NCI-H524 (cell line): ENCODE measurements around the gene SLC12A8.
"Not testable (repeated sequence)": the region's sequence is repeated elsewhere in the genome, so short reads cannot be mapped to it uniquely, and the experiment has no call there.

Source experiments
- DNase-seq, 2 experiments: peaks; one replicate each; lab custom pipeline; 2025; lab: John Stamatoyannopoulos, UW

The SLC12A8 gene

GRCh38 chr3:125112981-125113380 is 99.6 kb downstream of the SLC12A8 start:
- no peak for DNase-seq

DNA sequence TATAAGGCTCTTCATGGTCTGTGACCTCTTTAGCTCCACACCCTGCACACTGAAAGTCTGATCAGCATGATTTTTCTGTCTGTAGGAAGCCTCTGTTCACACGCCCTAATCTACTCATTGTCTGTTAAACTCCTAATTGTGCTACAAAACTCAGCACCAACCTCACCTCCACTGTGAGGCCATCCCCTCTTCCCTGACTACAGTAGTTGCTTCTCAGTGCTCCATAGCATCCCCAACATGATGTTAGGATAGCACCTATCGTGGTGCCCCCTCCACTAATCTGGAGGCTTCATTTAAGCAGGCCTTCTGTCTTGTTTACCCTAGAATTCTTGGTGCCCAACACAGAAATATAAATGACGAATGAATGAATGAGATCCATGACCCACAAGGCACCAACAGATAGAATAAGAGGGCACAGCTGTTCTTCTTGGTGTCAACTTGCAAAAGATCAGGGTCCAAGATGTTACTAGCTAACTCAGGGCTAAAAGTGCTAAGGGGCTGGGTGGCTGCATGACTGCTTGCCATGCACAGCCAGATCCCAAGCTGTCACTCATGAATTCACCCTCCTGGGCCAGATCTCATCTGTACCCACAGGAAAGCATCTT is 101.6 kb downstream of the SLC12A8 start:
- no peak for DNase-seq

DNA sequence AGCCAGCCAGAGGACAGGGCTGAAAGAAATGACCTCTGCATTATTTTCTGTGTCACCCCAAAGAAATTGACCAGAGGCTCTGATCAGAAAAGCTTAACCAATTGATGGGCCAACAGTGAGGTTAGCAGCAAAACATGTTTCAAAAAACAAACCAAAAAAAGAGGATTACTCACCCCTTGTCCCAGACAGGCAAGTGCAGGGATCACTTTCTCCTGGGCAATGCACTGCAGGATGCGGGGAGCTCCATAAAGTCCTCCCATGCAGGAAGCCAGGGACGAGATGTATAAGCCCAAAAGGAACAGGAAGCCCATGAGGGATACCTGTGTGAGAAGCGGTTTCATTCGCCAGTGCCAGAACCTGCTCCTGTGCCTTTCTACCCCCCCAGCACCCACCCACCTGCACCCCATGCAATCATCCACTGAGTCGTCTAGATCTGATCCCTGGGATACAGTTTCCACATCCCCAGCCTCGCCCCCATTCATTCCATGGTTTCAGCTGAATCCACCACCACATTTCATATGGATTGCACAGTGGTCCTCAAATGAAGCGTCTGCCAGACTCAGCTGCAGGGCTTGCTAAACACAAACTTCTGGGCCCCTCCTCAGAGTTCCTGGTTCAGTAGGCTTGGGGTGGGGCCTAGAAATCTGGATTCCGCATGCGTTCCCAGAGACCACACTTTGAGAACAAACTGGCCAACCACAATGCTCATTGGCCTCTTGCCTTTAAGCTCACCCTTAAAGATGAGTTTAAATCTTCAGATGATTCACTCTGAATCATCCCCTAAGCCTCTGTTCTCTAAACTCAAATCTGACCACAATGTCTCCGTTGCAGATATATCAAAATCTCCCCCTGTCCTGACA is 102.3 kb downstream of the SLC12A8 start:
- no peak for DNase-seq

- no peak for DNase-seq
These were observed 103.0 kb downstream of the SLC12A8 start for GRCh38 chr3:125109536-125109925.

DNA sequence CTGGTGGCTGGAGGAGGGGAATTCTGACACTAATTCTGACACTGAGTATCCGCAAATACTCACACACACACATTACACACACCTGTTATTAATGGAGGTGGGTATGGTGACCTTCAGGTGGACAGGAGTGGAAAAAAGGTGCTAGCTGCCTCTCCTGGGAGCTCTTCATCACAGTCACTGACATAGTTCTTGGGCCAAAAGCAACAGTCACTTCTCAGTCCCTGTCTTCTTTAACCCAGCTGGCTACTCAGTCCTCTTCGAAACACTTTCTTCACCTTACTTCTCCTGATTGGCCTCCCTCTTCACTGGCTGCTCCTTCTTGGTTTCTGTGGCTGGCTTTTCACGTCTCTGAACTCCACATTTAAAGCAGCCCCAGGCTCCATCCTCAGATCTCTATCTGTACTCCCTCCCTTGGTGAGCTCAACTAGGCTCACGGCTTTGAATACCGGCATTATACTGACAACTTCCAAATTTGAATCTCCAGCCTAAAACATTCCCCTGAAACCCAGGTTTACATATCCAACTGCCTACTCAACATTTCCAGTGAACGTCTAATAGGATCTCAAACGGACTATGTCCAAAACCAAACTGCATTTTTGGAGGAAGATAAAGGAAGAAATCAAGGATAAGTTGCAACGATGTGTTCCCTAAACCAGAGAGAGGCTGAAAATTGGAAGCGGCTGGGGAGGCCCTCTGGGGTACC is 103.6 kb downstream of the SLC12A8 start:
- no peak for DNase-seq

DNA sequence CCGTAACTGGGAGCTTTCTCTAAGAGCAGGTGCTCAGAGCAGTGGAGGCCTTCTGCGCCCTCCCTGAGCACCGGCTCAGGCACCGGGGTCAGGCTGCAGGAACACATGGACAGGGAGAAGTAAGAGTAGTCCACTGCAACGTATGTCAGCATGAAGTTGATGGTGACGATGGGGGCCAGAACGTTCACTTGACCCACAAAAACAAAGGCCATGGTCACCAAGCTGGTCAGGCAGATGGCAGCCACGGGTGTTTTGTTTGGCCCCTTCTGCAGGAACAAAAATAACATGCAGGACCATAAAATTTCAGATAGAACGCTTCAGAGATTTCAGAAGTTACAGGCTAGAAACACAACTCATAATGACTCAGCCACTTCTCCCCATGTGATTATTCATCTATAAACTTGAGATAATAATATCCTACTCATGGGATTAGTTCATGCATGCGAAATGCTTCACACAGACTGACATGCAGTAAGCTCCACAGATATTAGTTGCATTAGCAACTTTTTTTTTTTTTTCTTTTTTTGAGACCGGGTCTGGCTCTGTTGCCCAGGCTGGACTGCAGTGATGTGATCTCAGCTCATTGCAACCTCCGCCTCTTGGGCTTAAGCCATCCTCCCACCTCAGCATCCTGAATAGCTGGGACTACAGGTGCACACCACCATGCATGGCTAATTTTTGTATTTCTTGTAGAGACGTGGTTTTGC is 104.5 kb downstream of the SLC12A8 start:
- DNase-seq, result no peak

DNA sequence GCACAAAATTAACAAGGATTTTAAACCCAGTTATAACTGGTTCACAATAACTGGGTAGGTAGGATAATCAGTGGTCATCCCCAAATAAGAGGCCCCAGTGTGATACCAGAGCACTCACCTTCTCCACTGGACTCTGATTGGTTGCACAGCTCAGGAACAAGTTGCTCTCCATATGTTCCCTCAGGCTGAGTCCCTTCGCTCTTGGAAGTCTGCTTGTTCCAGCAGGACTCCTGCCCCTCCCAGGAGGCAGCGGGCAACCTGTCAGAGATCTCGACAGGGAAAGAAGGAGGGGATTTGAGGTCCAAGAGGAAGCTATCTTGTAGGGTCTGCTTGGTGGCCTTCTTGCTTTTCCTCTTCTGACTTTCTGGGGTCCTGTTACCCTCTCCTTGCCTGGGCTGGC is 105.2 kb downstream of the SLC12A8 start:
- DNase-seq, result peak in 1 of 2 experiments; percentile 37

DNA sequence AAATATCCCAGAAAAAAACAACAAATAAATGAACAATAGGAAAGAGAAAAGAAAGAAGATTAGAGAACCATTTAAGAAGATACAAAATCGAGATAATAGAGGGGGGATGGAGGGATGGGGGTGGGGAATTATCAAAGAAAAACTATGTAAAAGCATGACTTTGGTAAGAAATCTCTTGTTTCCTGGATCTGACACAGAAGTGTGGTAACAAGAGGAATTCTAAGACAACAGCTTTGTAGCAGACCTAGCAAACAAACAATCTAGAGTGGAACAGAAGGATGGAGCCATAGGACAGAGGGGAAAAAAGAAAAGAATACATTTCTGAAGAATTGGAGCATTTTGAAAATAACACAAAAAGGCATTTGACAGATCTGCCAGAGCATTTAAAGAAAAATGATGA is 107.4 kb downstream of the SLC12A8 start:
- no peak for DNase-seq

GRCh38 chr3:125104639-125105038 is 107.9 kb downstream of the SLC12A8 start:
- DNase-seq, result no peak

DNA sequence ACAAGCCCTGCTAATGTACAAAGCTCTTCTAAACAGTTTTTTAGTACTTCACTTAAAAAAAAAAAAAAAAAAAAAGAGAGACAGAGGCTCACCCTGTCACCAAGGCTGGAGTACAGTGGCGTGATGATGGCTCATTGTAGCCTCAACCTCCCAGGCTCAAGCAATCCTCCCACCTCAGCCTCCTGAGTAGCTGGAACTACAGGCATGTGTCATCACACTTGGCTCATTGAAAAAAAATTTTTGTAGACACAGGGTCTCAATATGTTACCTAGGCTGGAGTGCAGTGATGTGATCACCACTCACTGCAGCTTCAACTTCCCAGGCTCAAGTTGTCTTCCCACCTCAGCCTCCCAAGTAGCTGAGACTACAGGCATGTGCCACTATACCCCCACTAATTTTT is 109.1 kb downstream of the SLC12A8 start:
- no peak for DNase-seq

DNA sequence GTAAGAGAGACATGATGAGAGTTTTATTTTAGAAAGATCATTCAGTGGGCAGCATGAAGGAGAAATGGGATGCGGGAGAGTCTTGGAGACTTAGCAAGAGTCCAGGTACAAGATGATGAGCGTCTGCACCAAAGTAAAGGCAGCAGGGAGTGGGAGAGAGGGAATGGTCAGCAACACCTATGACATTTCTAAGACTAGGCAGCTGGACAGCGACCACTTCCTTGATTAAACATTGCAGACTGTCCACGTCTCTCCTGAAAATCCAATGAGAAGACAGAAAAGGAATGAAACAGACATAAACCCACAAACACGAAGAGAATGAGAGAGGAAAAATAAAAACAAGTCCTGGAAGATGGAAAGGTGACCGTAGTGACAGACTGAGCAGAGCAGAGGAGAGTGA is 110.1 kb downstream of the SLC12A8 start:
- DNase-seq, result no peak

DNA sequence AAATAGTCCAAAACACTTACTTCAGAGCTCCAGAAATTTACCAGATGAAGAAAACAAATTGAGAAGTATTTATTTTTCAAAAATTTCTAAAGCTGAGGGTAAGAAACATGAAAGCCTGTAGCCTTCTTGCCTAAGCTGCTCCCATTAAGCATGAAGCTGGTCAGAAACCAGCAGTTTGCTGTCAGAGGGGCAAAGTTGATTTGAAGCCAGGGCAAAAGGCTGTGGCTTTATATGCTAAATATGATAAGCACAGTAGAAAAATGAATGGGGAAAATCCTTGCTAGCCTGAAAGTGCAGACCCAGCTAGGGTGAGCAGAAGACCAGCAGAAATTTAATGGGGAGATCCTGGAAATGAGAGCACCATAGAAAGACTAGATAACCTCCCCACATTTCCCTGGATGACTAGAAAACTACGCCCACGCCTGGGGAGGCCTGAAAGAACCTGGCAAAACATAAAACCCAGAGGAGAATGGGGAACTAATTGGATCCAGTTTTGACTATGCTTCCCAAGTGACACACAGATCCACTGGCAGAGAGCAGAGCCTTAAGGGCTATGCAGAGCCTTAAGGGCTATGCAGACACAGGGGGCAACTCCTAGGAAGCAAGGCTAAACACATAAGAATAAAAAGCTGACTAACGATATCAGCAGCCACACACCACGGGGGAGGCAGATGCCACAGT is 113.8 kb downstream of the SLC12A8 start:
- no peak for DNase-seq

DNA sequence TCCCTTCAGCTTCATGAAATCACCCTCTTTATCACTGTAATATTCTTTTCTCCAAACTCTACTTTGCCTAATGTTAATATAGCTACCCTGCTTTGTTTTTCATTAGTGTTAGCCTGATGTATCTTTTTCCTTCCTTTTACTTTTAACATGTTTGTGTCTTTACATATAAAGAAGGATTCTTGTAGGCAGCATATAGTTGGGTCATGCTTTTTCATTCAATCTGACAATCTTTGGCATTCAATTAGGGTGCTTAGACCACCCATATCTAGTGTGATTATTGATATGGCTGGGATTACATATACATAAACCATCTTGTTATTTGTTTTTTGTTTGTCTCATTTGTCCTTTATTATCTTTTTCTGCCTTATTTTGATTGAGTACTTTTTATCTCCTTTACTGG is 121.9 kb downstream of the SLC12A8 start:
- no peak for DNase-seq

GRCh38 chr3:125087768-125088391 is 124.7 kb downstream of the SLC12A8 start:
- no peak for DNase-seq

- DNase-seq, result no peak
These were observed 127.4 kb downstream of the SLC12A8 start for GRCh38 chr3:125085166-125085565.

GRCh38 chr3:125083776-125084175 is 128.8 kb downstream of the SLC12A8 start:
- DNase-seq, result no peak

GRCh38 chr3:125082339-125082738 is 130.2 kb downstream of the SLC12A8 start:
- not testable (repeated sequence) for DNase-seq

DNA sequence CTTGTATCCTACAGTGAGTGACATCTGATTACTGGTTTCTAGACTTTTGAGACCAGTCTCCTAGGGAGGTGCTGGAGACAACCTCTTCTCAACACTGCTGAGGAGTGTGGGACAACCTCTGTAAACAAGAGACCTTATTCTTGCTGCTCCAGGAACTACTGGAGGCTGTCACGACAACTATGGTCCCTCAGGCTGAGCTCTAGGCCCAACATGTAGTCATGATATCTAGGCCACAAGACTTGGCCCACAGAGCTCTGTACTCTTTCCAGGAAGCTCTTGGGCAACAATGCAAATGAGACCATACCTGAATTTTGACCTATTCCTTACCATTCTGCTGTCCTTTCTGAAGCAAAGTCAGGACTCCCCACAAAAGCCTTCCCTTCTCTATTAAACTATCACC is 132.5 kb downstream of the SLC12A8 start:
- no peak for DNase-seq

- DNase-seq, result no peak
These were observed 132.9 kb downstream of the SLC12A8 start for GRCh38 chr3:125079675-125080045.

DNA sequence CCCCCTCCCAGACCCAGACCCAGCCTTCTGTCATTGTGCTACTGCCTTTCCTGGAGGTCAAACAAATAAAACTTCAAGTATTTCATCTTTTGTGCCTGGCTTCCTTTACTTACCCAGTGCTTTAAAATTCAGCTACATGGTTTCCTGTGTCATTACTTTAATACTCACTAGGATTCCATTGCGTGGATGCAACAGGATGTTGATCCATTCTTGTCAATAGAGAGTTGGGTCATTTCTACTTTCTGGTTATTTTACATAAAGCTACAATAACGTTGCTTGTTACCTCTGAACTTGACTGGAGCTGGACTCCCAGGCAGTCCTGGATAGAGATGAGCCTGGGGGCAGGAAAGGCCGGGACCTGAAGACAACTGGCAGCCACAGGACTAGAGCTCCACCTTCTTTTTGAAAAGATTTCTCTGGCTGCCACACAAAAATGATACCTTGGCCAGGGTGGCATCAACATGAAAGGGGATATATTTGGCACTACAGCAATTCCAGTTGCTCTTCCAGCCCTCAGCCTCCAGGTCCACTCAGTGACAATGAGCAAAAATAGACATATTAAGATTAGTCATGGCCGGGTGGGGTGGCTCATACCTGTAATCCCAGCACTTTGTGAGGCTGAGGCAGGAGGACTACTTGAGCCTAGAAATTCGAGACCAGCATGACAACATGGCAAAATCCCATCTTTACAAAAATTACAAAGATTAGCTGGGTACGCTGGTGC is 133.4 kb downstream of the SLC12A8 start:
- no peak for DNase-seq

- DNase-seq, result no peak
These were observed 134.7 kb downstream of the SLC12A8 start for GRCh38 chr3:125077864-125078263.
